Measurements from ENCODE around the gene CLEC18B. TPM values are rescaled to one million over a fixed set of nuclear protein-coding genes. Genes with fewer than 3 reads are reported as not detected.

CLEC18B gene
- 2.3 TPM for total RNA-seq

DNA sequence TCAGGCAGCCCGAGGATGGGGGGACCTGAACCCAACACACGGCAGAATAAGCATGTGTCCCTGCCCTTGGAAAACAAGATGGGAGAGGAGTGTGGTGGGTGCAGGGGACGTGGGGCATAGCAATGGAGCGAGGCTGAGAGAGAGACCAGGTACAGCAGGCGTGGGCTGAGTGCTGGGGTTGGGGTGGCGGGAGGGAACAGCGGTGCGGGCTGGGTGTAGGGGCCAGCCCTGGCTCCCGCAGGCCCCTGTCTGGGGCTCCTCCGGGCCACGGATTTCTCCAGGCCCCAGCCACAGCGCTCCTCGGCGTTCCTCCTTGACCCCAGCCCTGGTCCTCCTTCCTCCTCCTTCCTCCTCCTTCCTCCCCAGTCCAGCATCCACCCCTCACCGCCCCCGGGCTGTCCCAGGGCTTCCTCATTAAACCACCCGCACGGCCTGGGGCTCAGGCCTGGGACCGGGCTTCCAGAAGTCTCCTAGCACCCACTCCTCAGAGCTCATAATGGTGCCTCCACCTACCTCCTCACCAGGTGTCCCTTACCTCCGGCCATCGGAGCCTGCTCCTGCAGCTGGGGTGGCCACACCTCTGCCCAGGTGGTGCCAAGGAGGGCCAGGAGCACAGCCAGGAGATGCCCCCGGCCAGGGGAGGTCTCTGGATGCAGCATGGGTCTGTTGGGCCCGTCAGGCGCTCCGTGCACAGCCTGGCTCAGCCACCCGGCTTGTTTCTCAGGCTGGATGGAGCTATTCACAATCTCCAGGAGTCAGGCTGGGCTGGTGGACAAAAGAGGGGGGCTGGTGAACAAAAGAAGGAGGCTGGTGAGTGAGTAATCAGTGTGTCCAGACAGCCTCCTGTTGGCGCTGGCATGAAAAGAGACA, at the start of gene CLEC18B:
Gene CLEC18B (minus strand): TSS at position 867 of the 870 bp plus-strand sequence. CDS start 208 bp downstream, at position 659.

Small RNA genes within 50 kb of the gene (small RNA-seq; reads per million reads assigned to genes)
- gene AC009053.4 = not detected
- not detected for gene RF00019
- gene RNU6-237P = not detected

Other genes starting within 250 kb of the CLEC18B start
- 70.1 TPM for gene PSMD7, start 124.7 kb downstream of the CLEC18B start, total RNA-seq
- gene NPIPB15, start 45.2 kb downstream of the CLEC18B start, total RNA-seq = 1.4 TPM
- 118 TPM for gene GLG1, start 185.6 kb upstream of the CLEC18B start, total RNA-seq
- gene RFWD3, start 245.4 kb upstream of the CLEC18B start, total RNA-seq = 11.3 TPM

All from diencephalon (tissue), 1 donor.